HG03135 (cell line): Measurements from ENCODE around the gene MRC2.
"Not testable (repeated sequence)": the region's sequence is repeated elsewhere in the genome, so short reads cannot be mapped to it uniquely, and the experiment has no call there.

Source experiments
- ATAC-seq: cut with Tn5 transposase; IDR thresholded peaks from one replicate; pipeline ENCODE4 v1.9.1; 2021; ENCODE audit warnings: mild to moderate bottlenecking, moderate library complexity; ENCODE audit not compliant: unreplicated experiment

MRC2 gene

GRCh38 chr17:62676952-62677596 is 49.6 kb downstream of the MRC2 start:
- ATAC-seq, result no peak

- ATAC-seq, result no peak
Observed at GRCh38 chr17:62678214-62678919, 50.9 kb downstream of the MRC2 start.

DNA sequence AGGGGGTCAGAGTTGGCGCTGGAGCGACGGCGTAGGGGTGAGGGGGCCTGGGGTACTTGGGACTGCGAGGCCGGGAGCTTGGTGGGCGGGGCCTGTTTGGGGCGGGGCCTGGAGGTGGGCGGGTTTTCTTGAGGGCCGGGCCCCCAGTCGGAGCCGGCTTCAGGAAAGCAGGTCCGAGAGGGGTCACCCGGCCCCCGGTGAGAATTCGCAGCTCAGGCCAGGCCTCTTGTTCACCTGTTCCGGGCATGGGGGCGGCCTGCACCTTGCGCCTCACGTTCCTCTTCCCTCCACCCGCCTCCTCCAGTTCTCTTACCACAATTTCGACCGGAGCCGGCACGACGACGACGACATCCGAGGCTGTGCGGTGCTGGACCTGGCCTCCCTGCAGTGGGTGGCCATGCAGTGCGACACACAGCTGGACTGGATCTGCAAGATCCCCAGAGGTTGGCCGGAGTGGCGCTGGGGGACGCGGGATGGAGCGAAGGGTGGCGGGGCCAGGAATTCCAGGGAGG is 52.5 kb downstream of the MRC2 start:
- no peak for ATAC-seq

GRCh38 chr17:62680541-62681052 is 53.1 kb downstream of the MRC2 start:
- ATAC-seq, result no peak

GRCh38 chr17:62681061-62681938 is 53.8 kb downstream of the MRC2 start:
- no peak for ATAC-seq

GRCh38 chr17:62681939-62682381 is 54.5 kb downstream of the MRC2 start:
- ATAC-seq, result no peak

DNA sequence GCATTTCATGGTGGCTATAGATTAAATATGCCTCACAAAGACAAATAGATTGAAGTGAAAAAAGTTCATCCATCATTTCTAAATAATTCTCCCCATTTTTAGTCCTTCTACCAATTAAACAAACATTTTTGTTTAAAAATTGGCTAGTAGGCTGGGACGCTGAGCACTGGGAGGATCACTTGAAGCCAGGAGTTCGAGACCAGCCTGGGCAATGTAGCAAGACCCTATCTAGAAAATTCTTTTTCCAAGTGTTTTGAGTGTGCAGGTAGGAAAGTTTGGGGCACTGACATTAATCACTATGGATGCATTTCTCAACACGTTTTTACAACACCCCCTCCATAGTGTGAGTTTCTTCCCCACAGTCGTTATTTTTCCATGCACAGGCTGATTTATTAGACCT is 56.7 kb downstream of the MRC2 start:
- ATAC-seq, result no peak

GRCh38 chr17:62687997-62688396 is 60.5 kb downstream of the MRC2 start:
- ATAC-seq, result no peak

GRCh38 chr17:62688398-62689160 is 61.1 kb downstream of the MRC2 start:
- ATAC-seq, result no peak

DNA sequence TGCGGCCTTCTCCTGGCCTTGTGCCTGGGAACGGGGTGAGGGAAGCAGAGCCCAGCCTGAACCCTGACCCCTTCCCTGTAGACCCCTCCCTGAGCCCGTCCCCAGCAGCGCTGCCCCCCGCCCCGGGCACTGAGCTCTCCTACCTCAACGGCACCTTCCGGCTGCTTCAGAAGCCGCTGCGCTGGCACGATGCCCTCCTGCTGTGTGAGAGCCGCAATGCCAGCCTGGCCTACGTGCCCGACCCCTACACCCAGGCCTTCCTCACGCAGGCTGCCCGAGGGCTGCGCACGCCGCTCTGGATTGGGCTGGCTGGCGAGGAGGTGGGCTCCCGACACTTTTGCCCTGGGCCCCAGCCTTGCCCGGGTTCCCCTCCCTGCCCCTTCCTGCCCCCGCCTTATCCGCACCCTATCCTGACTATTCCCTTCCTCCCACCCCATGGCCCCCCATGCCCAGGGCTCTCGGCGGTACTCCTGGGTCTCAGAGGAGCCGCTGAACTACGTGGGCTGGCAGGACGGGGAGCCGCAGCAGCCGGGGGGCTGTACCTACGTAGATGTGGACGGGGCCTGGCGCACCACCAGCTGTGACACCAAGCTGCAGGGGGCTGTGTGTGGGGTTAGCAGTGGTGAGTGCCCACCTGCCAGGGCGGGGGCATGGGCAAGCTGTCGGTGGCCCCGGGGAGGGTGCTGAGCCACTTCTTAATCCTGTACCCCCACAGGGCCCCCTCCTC is 62.1 kb downstream of the MRC2 start:
- no peak for ATAC-seq

DNA sequence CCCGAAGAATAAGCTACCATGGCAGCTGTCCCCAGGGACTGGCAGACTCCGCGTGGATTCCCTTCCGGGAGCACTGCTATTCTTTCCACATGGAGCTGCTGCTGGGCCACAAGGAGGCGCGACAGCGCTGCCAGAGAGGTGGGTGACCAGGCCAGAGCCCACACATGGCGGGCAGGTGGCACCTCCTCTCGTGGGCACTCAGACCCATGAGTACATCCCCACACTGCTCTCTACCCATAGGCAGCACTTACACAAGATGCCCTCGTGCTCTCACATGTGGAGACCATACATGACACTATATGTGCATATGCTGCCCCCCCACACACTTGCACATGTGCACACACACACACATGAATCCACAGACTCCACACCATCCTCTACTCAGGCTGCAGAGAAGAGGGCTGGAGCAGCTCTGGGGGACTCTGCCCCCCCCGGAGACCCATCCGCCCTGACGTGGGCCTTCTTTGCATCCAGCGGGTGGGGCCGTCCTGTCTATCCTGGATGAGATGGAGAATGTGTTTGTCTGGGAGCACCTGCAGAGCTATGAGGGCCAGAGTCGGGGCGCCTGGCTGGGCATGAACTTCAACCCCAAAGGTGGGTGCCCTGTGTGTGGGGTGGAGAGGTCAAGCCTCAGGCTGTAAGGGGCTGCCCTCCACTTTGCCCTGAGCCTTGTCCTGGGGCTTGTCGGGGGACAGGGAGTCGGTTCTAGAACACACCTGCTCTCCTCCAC is 62.9 kb downstream of the MRC2 start:
- no peak for ATAC-seq

DNA sequence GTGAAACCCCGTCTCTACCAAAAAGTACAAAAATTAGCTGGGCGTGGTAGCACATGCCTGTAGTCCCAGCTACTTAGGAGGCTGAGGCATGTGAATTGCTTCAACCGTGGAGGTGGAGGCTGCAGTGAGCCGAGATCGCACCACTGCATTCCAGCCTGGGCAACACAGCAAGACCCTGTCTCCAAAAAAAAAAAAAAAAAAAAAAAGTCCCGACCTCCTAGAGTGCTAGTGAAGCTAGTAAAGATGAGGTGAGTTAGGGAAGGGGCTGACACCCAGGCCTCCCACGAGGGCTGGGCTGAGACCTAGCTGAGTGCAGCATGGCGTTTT is 64.1 kb downstream of the MRC2 start:
- ATAC-seq, result not testable (repeated sequence)

DNA sequence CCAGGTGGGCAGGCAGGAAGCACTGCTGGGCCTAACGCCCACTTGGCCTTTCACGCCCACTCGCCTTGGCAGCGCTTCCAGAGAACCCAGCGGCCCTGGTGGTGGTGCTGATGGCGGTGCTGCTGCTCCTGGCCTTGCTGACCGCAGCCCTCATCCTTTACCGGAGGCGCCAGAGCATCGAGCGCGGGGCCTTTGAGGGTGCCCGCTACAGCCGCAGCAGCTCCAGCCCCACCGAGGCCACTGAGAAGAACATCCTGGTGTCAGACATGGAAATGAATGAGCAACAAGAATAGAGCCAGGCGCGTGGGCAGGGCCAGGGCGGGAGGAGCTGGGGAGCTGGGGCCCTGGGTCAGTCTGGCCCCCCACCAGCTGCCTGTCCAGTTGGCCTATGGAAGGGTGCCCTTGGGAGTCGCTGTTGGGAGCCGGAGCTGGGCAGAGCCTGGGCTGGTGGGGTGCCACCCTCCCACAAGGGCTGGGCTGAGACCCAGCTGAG is 64.7 kb downstream of the MRC2 start:
- no peak for ATAC-seq

DNA sequence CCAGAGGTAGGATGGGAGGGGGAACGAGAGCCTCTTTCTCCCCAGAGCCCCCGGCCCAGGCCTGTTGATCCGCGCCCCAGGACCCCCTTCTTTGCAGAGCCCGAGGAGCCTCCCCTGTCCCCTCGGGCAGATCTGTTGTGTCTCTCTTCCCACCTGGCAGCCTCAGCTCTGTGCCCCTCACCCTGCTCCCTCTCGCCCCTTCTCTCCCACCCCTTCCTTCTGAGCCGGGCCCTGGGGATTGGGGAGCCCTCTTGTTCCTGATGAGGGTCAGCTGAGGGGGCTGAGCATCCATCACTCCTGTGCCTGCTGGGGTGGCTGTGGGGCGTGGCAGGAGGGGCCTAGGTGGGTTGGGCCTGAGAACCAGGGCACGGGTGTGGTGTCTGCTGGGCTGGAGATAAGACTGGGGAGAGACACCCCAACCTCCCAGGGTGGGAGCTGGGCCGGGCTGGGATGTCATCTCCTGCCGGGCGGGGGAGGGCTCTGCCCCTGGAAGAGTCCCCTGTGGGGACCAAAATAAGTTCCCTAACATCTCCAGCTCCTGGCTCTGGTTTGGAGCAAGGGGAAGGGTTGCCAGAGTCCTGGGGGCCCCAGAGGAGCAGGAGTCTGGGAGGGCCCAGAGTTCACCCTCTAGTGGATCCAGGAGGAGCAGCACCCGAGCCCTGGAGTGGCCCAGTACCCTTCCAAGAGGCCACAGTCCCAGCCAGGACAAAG is 65.4 kb downstream of the MRC2 start:
- ATAC-seq, result no peak

GRCh38 chr17:62693616-62694409 is 66.3 kb downstream of the MRC2 start:
- ATAC-seq, result no peak

- not testable (repeated sequence) for ATAC-seq
Observed at GRCh38 chr17:62695093-62695738, 67.7 kb downstream of the MRC2 start.

GRCh38 chr17:62696256-62696655 is 68.8 kb downstream of the MRC2 start:
- ATAC-seq, result no peak
